Astrocyte (in vitro differentiated cells and primary cell): Measurements from ENCODE around the gene ILKAP.

Experiments
- EZH2 ChIP-seq: IDR thresholded peaks from 2 replicates; pipeline ENCODE4 v1.6.1; 2012; ENCODE audit warnings: mild to moderate bottlenecking, low read length, inconsistent platforms; ENCODE audit not compliant: insufficient read depth
- TF ChIP-seq, protein P1 (sequence below): IDR thresholded peaks from 2 replicates; pipeline ENCODE4 v1.5.1; 2011; ENCODE audit warnings: low read depth, mild to moderate bottlenecking, inconsistent platforms, low read length, moderate library complexity; ENCODE audit not compliant: insufficient read depth

DNA sequence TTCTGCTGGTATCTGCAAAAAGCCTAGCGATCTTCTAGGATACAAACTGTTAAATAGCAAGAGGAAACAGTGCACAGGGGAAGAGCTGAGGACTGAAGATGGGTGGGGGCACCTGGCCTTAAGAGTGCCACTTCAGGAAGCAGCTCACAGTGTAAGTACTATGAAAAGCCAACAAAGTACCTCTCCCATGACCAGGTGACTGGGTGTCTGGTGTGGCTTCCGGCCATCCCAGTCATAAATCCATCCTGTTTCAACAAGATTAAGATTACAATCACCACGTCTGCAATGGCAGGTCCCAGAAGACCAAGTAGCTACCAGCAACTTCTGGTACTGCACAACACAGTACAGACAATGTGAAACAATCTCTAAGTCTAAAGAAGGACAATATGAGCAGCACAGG lies 28.8 kb downstream of the ILKAP start:
- TF ChIP-seq, protein P1, sequence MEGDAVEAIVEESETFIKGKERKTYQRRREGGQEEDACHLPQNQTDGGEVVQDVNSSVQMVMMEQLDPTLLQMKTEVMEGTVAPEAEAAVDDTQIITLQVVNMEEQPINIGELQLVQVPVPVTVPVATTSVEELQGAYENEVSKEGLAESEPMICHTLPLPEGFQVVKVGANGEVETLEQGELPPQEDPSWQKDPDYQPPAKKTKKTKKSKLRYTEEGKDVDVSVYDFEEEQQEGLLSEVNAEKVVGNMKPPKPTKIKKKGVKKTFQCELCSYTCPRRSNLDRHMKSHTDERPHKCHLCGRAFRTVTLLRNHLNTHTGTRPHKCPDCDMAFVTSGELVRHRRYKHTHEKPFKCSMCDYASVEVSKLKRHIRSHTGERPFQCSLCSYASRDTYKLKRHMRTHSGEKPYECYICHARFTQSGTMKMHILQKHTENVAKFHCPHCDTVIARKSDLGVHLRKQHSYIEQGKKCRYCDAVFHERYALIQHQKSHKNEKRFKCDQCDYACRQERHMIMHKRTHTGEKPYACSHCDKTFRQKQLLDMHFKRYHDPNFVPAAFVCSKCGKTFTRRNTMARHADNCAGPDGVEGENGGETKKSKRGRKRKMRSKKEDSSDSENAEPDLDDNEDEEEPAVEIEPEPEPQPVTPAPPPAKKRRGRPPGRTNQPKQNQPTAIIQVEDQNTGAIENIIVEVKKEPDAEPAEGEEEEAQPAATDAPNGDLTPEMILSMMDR: no peak
- no peak for TF ChIP-seq EZH2
